HUES64 (cell line): ENCODE results near the gene IPPK.
"Not testable (repeated sequence)": the region's sequence is repeated elsewhere in the genome, so short reads cannot be mapped to it uniquely, and the experiment has no call there.

Source experiments
- H3K27ac ChIP-seq: 2 replicates; pipeline ENCODE4 v1.7.0; 2013; ENCODE audit warnings: low read depth, low read length, inconsistent platforms
- H3K27me3 ChIP-seq: 2 replicates; pipeline ENCODE4 v1.6.1; 2013; ENCODE audit warnings: mild to moderate bottlenecking, low read length; ENCODE audit not compliant: insufficient read depth
- H3K36me3 ChIP-seq: 2 replicates; pipeline ENCODE4 v1.6.1; 2013; ENCODE audit warnings: mild to moderate bottlenecking, low read length; ENCODE audit not compliant: insufficient read depth
- H3K4me1 ChIP-seq: 2 replicates; pipeline ENCODE4 v1.6.1; 2013; ENCODE audit warnings: mild to moderate bottlenecking, low read length, moderate library complexity; ENCODE audit not compliant: insufficient read depth
- H3K4me3 ChIP-seq: 2 replicates; pipeline ENCODE4 v1.5.1; 2013; ENCODE audit warnings: mild to moderate bottlenecking, low read length, moderate library complexity
- H3K9ac ChIP-seq: 2 replicates; pipeline ENCODE4 v1.6.1; 2013; ENCODE audit warnings: mild to moderate bottlenecking, low read depth, low read length
- H3K9me3 ChIP-seq: 2 replicates; pipeline ENCODE4 v1.6.1; 2013; ENCODE audit warnings: low read depth, low read length; ENCODE audit not compliant: insufficient read depth
- WGBS: fragments of 150-250, 120-280 bp; methylation state at CpG from one replicate; pipeline ENCODE4 v1.1.7; 2013; ENCODE audit warnings: missing lambda C conversion rate; 5-methylcytosine and 5-hydroxymethylcytosine counted together

Gene IPPK

GRCh38 chr9:92573612-92574011 lies 96.3 kb downstream of the IPPK start:
- not testable (repeated sequence) for H3K27me3 ChIP-seq, H3K4me1 ChIP-seq, H3K9ac ChIP-seq, H3K36me3 ChIP-seq, H3K4me3 ChIP-seq, H3K27ac ChIP-seq, H3K9me3 ChIP-seq
- 93% methylated on average over 14 of the region's 14 CpGs for WGBS

- not testable (repeated sequence) for H3K9ac ChIP-seq, H3K36me3 ChIP-seq, H3K27ac ChIP-seq, H3K4me3 ChIP-seq, H3K9me3 ChIP-seq, H3K27me3 ChIP-seq, H3K4me1 ChIP-seq
- WGBS, result 98% methylated on average over 2 of the region's 2 CpGs
These were observed 98.1 kb downstream of the IPPK start for GRCh38 chr9:92571871-92572270.

- Histone ChIP-seq H3K27ac (no peak overlapping the region), H3K9ac (no peak overlapping the region), H3K4me1 (peaks cover 5% of the 10 kb centered on the region), H3K9me3 (no peaks in the 10 kb centered on the region), H3K4me3 (no peak overlapping the region), H3K27me3 (no peaks in the 10 kb centered on the region), H3K36me3 (no peaks in the 10 kb centered on the region)
- WGBS, result 97% methylated on average over 2 of the region's 2 CpGs
These were observed 104.9 kb downstream of the IPPK start for GRCh38 chr9:92564982-92565381.

GRCh38 chr9:92564504-92564903 lies 105.4 kb downstream of the IPPK start:
- Histone ChIP-seq H3K9ac (no peak overlapping the region), H3K9me3 (no peaks in the 10 kb centered on the region), H3K36me3 (no peaks in the 10 kb centered on the region), H3K27me3 (no peaks in the 10 kb centered on the region), H3K27ac (no peak overlapping the region), H3K4me3 (no peak overlapping the region), H3K4me1 (peaks cover 5% of the 10 kb centered on the region)
